ENCODE measurements around the gene PRDM13. TPM values are rescaled to one million over a fixed set of nuclear protein-coding genes. Genes with fewer than 3 reads are reported as not detected.

PRDM13 gene
- total RNA-seq, 1 donor from 2014 or later, result not detected

- Histone ChIP-seq H3K4me1 (peaks cover 46% of the 10 kb centered on the region), H3K9me3 (replicated peaks) (no peaks in the 10 kb centered on the region), H3K36me3 (no peaks in the 10 kb centered on the region), H3K4me3 (no peak overlapping the region), H3K27me3 (ENCODE audit: low read depth) (peaks cover 100% of the 10 kb centered on the region), H3K27ac (replicated peaks) (no peak overlapping the region)
- DNase-seq, result no peak
- no peak for TF ChIP-seq CTCF (IDR thresholded peaks at IDR 0.05; ENCODE audit: borderline replicate concordance)
- intact Hi-C loops (cut with micrococcal nuclease), result no loop called here
These were observed 550 bp upstream of the PRDM13 start for GRCh38 chr6:99605911-99606655.

GRCh38 chr6:99607416-99608036 lies 893 bp downstream of the PRDM13 start:
- Histone ChIP-seq H3K4me3 (no peak overlapping the region), H3K4me1 (peaks cover 45% of the 10 kb centered on the region), H3K9me3 (replicated peaks) (no peaks in the 10 kb centered on the region), H3K27me3 (ENCODE audit: low read depth) (peaks cover 100% of the 10 kb centered on the region), H3K36me3 (no peaks in the 10 kb centered on the region), H3K27ac (replicated peaks) (no peak overlapping the region)
- no peak for DNase-seq
- no peak for TF ChIP-seq CTCF (IDR thresholded peaks at IDR 0.05; ENCODE audit: borderline replicate concordance)
- intact Hi-C loops (cut with micrococcal nuclease), result no loop called here

GRCh38 chr6:99608059-99608885 lies 1.6 kb downstream of the PRDM13 start:
- H3K27me3 ChIP-seq (ENCODE audit: low read depth), result peaks cover 100% of the 10 kb centered on the region
- intact Hi-C loops (cut with micrococcal nuclease), result no loop called here

GRCh38 chr6:99608886-99609482 lies 2.4 kb downstream of the PRDM13 start:
- H3K9me3 ChIP-seq (replicated peaks), result no peaks in the 10 kb centered on the region
- H3K36me3 ChIP-seq, result no peaks in the 10 kb centered on the region
- peaks cover 100% of the 10 kb centered on the region for H3K27me3 ChIP-seq (ENCODE audit: low read depth)
- no peak for DNase-seq
- H3K4me3 ChIP-seq, result no peak overlapping the region
- intact Hi-C loops (cut with micrococcal nuclease), result no loop called here
- H3K4me1 ChIP-seq, result peaks cover 42% of the 10 kb centered on the region
- no peak overlapping the region for H3K27ac ChIP-seq (replicated peaks)
- TF ChIP-seq CTCF (IDR thresholded peaks at IDR 0.05; ENCODE audit: borderline replicate concordance), result no peak

More at GRCh38 chr6:99608059-99608885, 1.6 kb downstream of the PRDM13 start:
- no peak for DNase-seq
- no peak overlapping the region for H3K4me3 ChIP-seq
- H3K27ac ChIP-seq (replicated peaks), result no peak overlapping the region
- H3K9me3 ChIP-seq (replicated peaks), result no peaks in the 10 kb centered on the region
- no peak for TF ChIP-seq CTCF (IDR thresholded peaks at IDR 0.05; ENCODE audit: borderline replicate concordance)
- H3K4me1 ChIP-seq, result peaks cover 42% of the 10 kb centered on the region
- no peaks in the 10 kb centered on the region for H3K36me3 ChIP-seq

GRCh38 chr6:99609905-99610489 lies 3.4 kb downstream of the PRDM13 start:
- no peak for TF ChIP-seq CTCF (IDR thresholded peaks at IDR 0.05; ENCODE audit: borderline replicate concordance)
- peaks cover 42% of the 10 kb centered on the region for H3K4me1 ChIP-seq

More at GRCh38 chr6:99609905-99610489, 3.4 kb downstream of the PRDM13 start:
- Histone ChIP-seq H3K36me3 (no peaks in the 10 kb centered on the region), H3K4me3 (no peak overlapping the region), H3K27me3 (ENCODE audit: low read depth) (peaks cover 100% of the 10 kb centered on the region), H3K27ac (replicated peaks) (no peak overlapping the region), H3K9me3 (replicated peaks) (no peaks in the 10 kb centered on the region)
- no peak for DNase-seq
- intact Hi-C loops (cut with micrococcal nuclease), result no loop called here
